HG02840 (cell line): ENCODE measurements around the gene DNLZ.

Experiments used
- ATAC-seq: cut with Tn5 transposase; IDR thresholded peaks from one replicate; pipeline ENCODE4 v1.9.1; 2021; ENCODE audit warnings: mild to moderate bottlenecking, moderate library complexity, moderate number of reproducible peaks; ENCODE audit not compliant: unreplicated experiment, low FRiP score

DNLZ gene

GRCh38 chr9:136336156-136336870, 27.2 kb downstream of the DNLZ start:
- no peak for ATAC-seq

GRCh38 chr9:136335296-136336155, 28.0 kb downstream of the DNLZ start:
- no peak for ATAC-seq

- no peak for ATAC-seq
These were observed 29.0 kb downstream of the DNLZ start for GRCh38 chr9:136334541-136334940.

- ATAC-seq: no peak
These were observed 30.1 kb downstream of the DNLZ start for GRCh38 chr9:136333486-136333885.

GRCh38 chr9:136333045-136333444, 30.5 kb downstream of the DNLZ start:
- no peak for ATAC-seq

- no peak for ATAC-seq
These were observed 31.0 kb downstream of the DNLZ start for GRCh38 chr9:136332482-136332983.

- ATAC-seq: no peak
These were observed 31.7 kb downstream of the DNLZ start for GRCh38 chr9:136331556-136332481.

- ATAC-seq: no peak
These were observed 32.5 kb downstream of the DNLZ start for GRCh38 chr9:136331030-136331429.

GRCh38 chr9:136330406-136330990, 33.0 kb downstream of the DNLZ start:
- ATAC-seq: no peak

GRCh38 chr9:136329636-136330405, 33.7 kb downstream of the DNLZ start:
- ATAC-seq: no peak

- no peak for ATAC-seq
These were observed 34.3 kb downstream of the DNLZ start for GRCh38 chr9:136329211-136329627.

- ATAC-seq: no peak
These were observed 34.9 kb downstream of the DNLZ start for GRCh38 chr9:136328622-136329041.

- no peak for ATAC-seq
These were observed 35.4 kb downstream of the DNLZ start for GRCh38 chr9:136328011-136328621.

GRCh38 chr9:136327304-136327974, 36.1 kb downstream of the DNLZ start, which contains the start of gene GPSM1:
GPSM1 (plus strand) TSS chr9:136327539; CDS start chr9:136327696, 157 bp downstream.
- no peak for ATAC-seq

- ATAC-seq: no peak
These were observed 36.7 kb downstream of the DNLZ start for GRCh38 chr9:136326761-136327303.

GRCh38 chr9:136326061-136326760, 37.3 kb downstream of the DNLZ start:
- ATAC-seq: no peak

- no peak for ATAC-seq
These were observed 38.2 kb downstream of the DNLZ start for GRCh38 chr9:136325358-136325757.
